Measurements from ENCODE around the gene MANSC1.
A peak's percentile ranks its signal among the peaks of the same experiment; 100 is the strongest.

MANSC1 gene

DNA sequence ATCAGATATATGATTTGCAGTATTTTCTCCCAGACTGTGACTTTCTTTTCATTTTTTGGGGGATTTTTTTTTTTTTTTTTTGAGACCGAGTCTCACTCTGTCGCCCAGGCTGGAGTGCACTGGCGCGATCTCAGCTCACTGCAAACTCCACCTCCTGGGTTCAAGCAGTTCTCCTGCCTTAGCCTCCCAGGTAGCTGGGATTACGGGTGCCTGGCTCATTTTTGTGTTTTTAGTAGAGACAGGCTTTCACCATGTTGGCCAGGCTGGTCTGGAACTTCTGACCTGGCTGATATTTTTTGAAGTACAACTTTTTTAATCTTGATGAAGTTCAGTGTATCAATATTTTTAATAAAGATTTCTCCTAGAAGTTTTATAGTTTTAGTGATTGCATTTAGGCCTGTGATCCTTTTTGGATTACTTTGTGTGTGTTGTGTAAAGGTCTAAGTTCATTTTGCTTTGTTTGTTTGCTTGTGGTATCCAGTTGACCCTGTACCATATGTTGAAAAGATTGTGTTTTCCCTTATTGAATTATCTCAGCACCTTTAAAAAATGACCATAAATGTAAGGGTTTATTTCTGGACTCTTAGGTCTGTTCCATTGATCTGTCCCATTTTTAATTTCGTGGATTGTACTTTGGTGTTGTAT is 31.0 kb upstream of the MANSC1 start:
- ATAC-seq: no peak
- TF ChIP-seq ZC3H10 (CRISPR knock-in tag; IDR thresholded peaks at IDR 0.05) (no peak), OSR1 (CRISPR knock-in tag; IDR thresholded peaks at IDR 0.05) (no peak), ZNF565 (CRISPR knock-in tag; conservative IDR thresholded peaks at IDR 0.05; ENCODE audit: low read depth) (no peak), TOX (CRISPR knock-in tag; IDR thresholded peaks at IDR 0.05; ENCODE audit: borderline replicate concordance) (no peak)
- TF ChIP-seq, protein P1, sequence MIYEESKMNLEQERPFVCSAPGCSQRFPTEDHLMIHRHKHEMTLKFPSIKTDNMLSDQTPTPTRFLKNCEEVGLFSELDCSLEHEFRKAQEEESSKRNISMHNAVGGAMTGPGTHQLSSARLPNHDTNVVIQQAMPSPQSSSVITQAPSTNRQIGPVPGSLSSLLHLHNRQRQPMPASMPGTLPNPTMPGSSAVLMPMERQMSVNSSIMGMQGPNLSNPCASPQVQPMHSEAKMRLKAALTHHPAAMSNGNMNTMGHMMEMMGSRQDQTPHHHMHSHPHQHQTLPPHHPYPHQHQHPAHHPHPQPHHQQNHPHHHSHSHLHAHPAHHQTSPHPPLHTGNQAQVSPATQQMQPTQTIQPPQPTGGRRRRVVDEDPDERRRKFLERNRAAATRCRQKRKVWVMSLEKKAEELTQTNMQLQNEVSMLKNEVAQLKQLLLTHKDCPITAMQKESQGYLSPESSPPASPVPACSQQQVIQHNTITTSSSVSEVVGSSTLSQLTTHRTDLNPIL (CRISPR knock-in tag; IDR thresholded peaks at IDR 0.05; ENCODE audit: low read depth): no peak

DNA sequence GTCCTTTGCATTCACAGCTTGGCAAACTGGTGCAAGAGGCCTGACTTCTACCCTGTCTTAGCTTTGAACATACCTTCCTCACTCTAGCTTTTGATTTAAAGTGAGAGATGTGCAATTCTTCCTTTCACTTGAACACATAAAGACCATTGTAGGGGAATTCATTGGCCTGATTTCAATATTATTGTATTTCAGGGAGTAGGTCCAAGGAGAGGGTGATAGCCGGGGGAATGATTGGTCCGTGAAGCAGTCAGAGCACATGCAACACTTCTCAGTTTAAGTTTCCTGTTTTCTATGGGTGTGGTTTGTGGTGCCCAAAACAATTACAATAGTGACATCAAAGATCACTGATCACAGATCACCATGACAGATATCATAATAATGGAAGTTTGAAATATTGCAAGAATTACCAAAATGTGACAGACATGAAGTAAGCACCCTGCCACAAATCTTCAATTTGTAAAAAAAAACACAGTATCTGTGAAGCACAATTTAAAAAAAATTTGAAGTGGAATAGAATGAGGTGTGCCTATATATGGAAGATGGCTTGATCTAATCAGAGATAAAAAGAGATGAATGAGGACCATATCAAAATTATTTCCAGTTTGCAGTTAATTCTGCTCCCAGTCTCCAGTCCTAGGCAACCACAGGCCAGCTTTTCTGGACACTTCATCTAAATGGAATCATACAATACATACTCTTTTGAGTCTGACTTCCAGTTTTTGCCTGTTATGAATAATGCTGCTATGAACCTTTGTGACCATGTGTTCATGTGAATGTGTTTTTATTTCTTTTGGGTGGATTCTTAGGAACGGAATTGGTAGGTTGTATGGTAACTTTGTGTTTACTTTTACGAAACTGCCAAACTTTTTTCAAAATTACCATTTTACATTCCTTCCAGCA is 30.0 kb upstream of the MANSC1 start:
- ATAC-seq: peak; percentile 50; the same call in 2 of the 3 replicates
- TF ChIP-seq OSR1 (CRISPR knock-in tag; IDR thresholded peaks at IDR 0.05) (no peak), ZNF565 (CRISPR knock-in tag; conservative IDR thresholded peaks at IDR 0.05; ENCODE audit: low read depth) (no peak), RARB (CRISPR knock-in tag; IDR thresholded peaks at IDR 0.05) (no peak), ZFP30 (CRISPR knock-in tag; IDR thresholded peaks at IDR 0.05) (no peak), ZNF70 (CRISPR knock-in tag; IDR thresholded peaks at IDR 0.05) (no peak), BACH2 (CRISPR knock-in tag; IDR thresholded peaks at IDR 0.05; ENCODE audit: borderline replicate concordance) (no peak), ZFP3 (CRISPR knock-in tag; IDR thresholded peaks at IDR 0.05) (no peak), CSDC2 (CRISPR knock-in tag; IDR thresholded peaks at IDR 0.05) (no peak), ISL1 (CRISPR knock-in tag; IDR thresholded peaks at IDR 0.05) (no peak), TCF4 (CRISPR knock-in tag; IDR thresholded peaks at IDR 0.05; ENCODE audit: borderline replicate concordance) (no peak), TOX (CRISPR knock-in tag; IDR thresholded peaks at IDR 0.05; ENCODE audit: borderline replicate concordance) (no peak), ZC3H10 (CRISPR knock-in tag; IDR thresholded peaks at IDR 0.05) (no peak)
- TF ChIP-seq, protein P1 (CRISPR knock-in tag; IDR thresholded peaks at IDR 0.05; ENCODE audit: low read depth): no peak

DNA sequence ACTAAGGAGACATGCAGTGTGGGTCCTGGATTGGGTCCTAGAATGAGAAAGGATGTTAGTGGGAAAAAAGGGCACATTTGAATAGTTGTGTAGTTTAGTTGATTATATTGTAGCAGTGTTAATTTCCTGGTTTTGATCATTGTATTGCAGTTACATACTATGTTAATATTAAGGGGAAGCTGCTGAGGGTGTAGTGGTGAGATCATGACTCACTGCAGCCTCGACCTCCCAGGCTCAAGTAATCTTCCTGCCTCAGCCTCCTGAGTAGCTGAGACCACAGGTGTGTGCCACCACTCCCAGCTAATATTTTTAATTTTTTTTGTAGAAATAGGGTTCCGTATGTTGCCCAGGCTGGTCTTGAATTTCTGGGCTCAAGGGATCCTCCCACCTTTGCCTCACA is 28.6 kb upstream of the MANSC1 start:
- ATAC-seq: no peak
- TF ChIP-seq TCF4 (CRISPR knock-in tag; IDR thresholded peaks at IDR 0.05; ENCODE audit: borderline replicate concordance): no peak
- no peak for TF ChIP-seq ARNTL (CRISPR knock-in tag; IDR thresholded peaks at IDR 0.05; ENCODE audit: borderline replicate concordance, low read depth)
- TF ChIP-seq, protein P2, sequence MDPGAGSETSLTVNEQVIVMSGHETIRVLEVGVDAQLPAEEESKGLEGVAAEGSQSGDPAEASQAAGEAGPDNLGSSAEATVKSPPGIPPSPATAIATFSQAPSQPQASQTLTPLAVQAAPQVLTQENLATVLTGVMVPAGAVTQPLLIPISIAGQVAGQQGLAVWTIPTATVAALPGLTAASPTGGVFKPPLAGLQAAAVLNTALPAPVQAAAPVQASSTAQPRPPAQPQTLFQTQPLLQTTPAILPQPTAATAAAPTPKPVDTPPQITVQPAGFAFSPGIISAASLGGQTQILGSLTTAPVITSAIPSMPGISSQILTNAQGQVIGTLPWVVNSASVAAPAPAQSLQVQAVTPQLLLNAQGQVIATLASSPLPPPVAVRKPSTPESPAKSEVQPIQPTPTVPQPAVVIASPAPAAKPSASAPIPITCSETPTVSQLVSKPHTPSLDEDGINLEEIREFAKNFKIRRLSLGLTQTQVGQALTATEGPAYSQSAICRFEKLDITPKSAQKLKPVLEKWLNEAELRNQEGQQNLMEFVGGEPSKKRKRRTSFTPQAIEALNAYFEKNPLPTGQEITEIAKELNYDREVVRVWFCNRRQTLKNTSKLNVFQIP (CRISPR knock-in tag; IDR thresholded peaks at IDR 0.05; ENCODE audit: borderline replicate concordance, low read depth): no peak
- TF ChIP-seq RARB (CRISPR knock-in tag; IDR thresholded peaks at IDR 0.05): no peak
- no peak for TF ChIP-seq ISL1 (CRISPR knock-in tag; IDR thresholded peaks at IDR 0.05)
- TF ChIP-seq TOX (CRISPR knock-in tag; IDR thresholded peaks at IDR 0.05; ENCODE audit: borderline replicate concordance): no peak
- no peak for TF ChIP-seq ZFP3 (CRISPR knock-in tag; IDR thresholded peaks at IDR 0.05)
- no peak for TF ChIP-seq ZNF565 (CRISPR knock-in tag; conservative IDR thresholded peaks at IDR 0.05; ENCODE audit: low read depth)
- no peak for TF ChIP-seq ZC3H10 (CRISPR knock-in tag; IDR thresholded peaks at IDR 0.05)
- TF ChIP-seq ZNF70 (CRISPR knock-in tag; IDR thresholded peaks at IDR 0.05): no peak
- TF ChIP-seq PPARA (CRISPR knock-in tag; IDR thresholded peaks at IDR 0.05; ENCODE audit: borderline replicate concordance): no peak
- TF ChIP-seq, protein P3, sequence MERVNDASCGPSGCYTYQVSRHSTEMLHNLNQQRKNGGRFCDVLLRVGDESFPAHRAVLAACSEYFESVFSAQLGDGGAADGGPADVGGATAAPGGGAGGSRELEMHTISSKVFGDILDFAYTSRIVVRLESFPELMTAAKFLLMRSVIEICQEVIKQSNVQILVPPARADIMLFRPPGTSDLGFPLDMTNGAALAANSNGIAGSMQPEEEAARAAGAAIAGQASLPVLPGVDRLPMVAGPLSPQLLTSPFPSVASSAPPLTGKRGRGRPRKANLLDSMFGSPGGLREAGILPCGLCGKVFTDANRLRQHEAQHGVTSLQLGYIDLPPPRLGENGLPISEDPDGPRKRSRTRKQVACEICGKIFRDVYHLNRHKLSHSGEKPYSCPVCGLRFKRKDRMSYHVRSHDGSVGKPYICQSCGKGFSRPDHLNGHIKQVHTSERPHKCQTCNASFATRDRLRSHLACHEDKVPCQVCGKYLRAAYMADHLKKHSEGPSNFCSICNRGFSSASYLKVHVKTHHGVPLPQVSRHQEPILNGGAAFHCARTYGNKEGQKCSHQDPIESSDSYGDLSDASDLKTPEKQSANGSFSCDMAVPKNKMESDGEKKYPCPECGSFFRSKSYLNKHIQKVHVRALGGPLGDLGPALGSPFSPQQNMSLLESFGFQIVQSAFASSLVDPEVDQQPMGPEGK (CRISPR knock-in tag; IDR thresholded peaks at IDR 0.05; ENCODE audit: borderline replicate concordance): no peak
- TF ChIP-seq BACH2 (CRISPR knock-in tag; IDR thresholded peaks at IDR 0.05; ENCODE audit: borderline replicate concordance): no peak
- TF ChIP-seq, protein P4, sequence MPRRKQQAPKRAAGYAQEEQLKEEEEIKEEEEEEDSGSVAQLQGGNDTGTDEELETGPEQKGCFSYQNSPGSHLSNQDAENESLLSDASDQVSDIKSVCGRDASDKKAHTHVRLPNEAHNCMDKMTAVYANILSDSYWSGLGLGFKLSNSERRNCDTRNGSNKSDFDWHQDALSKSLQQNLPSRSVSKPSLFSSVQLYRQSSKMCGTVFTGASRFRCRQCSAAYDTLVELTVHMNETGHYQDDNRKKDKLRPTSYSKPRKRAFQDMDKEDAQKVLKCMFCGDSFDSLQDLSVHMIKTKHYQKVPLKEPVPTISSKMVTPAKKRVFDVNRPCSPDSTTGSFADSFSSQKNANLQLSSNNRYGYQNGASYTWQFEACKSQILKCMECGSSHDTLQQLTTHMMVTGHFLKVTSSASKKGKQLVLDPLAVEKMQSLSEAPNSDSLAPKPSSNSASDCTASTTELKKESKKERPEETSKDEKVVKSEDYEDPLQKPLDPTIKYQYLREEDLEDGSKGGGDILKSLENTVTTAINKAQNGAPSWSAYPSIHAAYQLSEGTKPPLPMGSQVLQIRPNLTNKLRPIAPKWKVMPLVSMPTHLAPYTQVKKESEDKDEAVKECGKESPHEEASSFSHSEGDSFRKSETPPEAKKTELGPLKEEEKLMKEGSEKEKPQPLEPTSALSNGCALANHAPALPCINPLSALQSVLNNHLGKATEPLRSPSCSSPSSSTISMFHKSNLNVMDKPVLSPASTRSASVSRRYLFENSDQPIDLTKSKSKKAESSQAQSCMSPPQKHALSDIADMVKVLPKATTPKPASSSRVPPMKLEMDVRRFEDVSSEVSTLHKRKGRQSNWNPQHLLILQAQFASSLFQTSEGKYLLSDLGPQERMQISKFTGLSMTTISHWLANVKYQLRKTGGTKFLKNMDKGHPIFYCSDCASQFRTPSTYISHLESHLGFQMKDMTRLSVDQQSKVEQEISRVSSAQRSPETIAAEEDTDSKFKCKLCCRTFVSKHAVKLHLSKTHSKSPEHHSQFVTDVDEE (CRISPR knock-in tag; IDR thresholded peaks at IDR 0.05): no peak
- TF ChIP-seq CSDC2 (CRISPR knock-in tag; IDR thresholded peaks at IDR 0.05): no peak
- TF ChIP-seq, protein P5, sequence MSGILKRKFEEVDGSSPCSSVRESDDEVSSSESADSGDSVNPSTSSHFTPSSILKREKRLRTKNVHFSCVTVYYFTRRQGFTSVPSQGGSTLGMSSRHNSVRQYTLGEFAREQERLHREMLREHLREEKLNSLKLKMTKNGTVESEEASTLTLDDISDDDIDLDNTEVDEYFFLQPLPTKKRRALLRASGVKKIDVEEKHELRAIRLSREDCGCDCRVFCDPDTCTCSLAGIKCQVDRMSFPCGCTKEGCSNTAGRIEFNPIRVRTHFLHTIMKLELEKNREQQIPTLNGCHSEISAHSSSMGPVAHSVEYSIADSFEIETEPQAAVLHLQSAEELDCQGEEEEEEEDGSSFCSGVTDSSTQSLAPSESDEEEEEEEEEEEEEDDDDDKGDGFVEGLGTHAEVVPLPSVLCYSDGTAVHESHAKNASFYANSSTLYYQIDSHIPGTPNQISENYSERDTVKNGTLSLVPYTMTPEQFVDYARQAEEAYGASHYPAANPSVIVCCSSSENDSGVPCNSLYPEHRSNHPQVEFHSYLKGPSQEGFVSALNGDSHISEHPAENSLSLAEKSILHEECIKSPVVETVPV (CRISPR knock-in tag; IDR thresholded peaks at IDR 0.05): no peak
- no peak for TF ChIP-seq ESRRG (CRISPR knock-in tag; IDR thresholded peaks at IDR 0.05)
- no peak for TF ChIP-seq SNAI2 (CRISPR knock-in tag; IDR thresholded peaks at IDR 0.05)
- TF ChIP-seq GLIS3 (CRISPR knock-in tag; IDR thresholded peaks at IDR 0.05): no peak
